ENCODE measurements around the gene COL9A1. TPM values are rescaled to one million over a fixed set of nuclear protein-coding genes. Genes with fewer than 3 reads are reported as not detected.
A peak's percentile ranks its signal among the peaks of the same experiment; 100 is the strongest.

COL9A1 gene
- total RNA-seq, 1 experiment from 2014 or later: not detected

DNA sequence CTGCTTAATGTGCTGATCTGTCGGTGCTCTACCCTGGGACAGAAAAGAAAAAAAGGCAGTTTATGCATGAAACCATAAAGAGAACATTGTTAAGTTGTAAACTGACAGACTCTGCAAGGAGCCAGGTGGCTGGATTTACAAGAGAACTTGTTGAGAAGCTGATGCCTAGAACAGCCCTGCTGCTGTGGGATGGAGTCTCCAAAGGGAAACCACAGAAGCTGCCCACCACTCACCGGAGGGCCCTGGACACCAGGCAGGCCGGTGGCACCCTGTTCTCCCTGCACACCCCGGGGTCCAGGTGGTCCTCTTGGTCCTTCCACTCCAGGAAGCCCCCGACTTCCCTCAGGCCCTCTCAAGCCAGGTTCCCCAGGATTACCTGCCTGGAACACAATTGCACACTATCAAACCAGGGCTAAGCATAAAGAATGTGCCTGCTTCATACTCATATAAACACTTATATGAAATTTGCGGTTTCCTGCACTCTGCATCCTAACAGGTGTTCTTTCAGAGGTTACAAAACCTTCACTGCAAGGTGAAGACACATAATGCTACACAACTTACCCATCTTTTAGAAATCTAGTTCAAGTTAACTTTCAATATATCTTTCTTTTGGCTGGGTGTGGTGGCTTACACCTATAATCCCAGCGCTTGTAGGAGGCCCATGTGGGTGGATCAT, 68.2 kb downstream of the COL9A1 start:
- DNase-seq (ENCODE audit: low read depth): no peak

DNA sequence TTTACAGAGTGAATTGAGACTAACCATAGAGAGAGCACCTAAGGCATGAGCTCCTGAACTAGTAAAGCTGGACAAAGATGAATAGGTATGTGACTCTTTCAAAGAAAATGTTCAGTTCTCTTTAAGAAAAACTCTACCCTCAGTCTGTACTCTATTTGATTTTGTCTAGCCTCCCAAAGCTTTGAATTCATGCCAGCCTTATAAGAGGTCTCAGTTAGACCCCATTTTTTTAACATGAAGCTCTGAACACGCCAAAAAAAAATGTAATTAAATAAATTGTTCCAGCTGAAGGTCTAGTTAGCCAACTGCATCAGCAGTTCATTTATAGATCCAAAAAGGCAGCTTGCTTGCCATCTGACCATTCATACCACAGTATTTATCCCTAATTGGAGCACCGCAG, 71.6 kb downstream of the COL9A1 start:
- no peak for DNase-seq (ENCODE audit: low read depth)

DNA sequence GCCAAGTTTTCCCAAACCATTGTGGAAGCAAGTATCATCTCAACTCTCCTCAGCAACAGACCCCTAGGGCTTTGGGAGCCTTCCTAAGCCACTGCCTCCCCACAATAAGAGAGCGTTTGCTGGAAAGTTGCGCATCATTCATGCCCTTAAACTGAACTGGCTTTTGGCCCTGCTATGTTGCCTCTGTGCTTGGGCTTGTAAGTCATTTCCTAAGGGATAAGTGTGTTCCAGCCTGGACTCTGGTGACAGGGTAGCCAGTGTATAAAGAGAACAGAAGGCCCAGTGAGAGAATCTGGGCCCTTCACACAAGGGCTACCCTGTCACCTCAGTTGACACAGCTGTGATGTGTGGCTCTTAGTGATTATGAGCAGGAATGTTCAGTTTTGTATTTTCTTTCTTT, 77.8 kb downstream of the COL9A1 start:
- DNase-seq (ENCODE audit: low read depth): no peak

DNA sequence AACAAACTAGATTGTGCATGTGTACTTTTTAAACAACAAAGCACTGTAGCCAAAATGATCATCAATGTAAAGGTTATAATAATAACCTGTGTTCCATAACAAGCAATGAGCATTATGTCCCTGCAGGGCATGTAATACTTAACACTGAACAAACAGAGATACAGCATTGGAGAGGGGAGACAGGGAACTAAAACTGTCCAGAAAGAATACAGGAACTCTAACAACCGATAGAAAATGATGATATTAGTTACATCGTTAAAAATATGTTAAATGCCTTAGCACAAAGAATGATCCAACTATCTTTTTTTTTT, 80.5 kb downstream of the COL9A1 start:
- no peak for DNase-seq (ENCODE audit: low read depth)

DNA sequence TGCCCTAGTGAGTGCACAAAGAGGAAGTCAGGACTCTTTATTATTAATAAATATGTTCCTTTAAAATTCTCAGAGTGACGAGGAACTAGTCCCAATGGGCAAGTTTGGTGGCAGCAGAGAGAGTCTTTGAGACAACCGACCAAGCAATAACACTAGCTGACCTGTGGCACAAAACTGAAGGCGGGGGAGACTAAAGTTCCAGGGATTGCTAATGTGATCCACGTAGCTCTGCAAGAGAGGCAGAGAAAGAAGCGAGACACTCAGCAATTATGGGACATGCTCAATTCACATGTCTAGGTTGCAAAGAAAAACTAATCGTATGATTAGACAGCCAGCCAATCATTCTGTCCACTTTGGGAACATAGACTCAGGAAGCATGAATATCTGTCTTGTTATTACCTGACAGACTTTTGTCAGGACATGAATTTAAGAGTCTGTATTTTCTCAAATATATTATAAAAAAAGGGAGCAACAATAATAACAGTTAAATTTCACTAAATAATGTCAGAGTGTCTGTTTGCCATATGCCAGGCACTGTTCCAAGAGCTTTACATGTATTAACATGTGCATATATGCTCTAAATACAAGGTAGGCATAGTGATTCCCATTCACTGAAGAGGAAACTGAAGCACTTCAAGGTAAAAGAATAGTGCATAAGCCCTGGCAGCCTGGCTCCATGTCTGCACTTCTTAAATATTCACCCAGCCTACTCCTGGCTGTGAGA, 81.0 kb downstream of the COL9A1 start:
- DNase-seq (ENCODE audit: low read depth): no peak

DNA sequence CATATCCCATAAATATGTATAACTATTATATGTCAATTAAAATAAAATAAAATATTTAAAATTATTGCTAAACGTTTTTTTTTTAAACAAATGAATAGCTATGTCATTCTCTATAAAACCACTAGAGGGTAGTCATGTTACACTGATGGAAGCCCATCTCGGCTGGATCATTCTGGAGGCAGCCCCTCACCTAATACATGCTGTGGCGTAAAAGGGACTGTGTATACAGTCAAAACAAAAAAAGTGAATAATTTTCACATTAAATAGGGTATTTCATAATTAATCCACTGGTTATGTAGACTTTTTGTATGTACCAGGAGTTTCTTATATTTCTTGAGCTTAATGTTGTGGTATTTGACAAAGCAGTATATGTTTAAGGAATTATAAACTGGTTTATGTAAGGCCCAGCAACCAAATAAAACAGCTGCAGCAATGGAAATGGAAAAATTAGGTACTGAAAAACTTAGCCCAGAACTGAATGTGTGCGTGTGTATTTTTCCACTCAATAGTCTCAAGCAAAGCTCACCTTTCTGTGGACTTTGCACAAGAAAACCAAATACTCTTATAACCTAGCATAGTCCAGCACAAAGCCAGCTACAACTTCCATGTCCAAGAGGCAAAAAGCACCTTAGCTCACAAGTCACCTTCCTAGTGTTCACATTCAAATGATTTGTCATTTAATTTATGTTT, 81.7 kb downstream of the COL9A1 start:
- peak; percentile 27 for DNase-seq (ENCODE audit: low read depth)

DNA sequence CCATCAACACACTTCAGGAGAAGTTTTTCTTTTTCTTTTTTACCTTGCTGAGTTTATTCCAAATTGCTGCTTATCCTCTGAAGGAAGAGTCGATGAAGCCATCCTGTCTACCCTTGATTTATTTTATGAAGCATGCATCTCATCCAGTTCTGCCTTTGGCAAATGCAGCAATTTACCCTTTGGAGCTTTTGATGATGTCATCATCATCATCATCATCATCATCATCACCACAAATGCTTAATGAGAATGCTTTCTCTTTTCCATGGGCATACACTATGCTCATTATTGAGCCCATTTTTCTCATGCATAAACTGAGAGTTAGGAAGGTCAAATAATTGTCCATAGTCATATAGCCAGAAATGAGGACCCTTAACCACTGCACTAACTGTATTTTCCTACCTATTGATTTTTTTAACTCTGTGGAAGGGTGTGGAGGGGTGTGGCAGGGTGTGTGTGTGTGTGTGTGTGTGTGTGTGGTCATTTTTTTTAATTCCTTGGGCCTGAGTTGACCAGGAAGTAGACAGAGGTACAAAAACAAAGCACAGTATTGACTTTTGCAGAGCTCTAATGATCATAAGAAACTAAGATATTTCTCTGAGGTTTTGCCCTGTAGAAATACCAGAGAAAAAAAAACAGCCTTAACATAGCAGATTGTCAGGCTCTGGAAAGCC, 82.8 kb downstream of the COL9A1 start:
- DNase-seq (ENCODE audit: low read depth): no peak

DNA sequence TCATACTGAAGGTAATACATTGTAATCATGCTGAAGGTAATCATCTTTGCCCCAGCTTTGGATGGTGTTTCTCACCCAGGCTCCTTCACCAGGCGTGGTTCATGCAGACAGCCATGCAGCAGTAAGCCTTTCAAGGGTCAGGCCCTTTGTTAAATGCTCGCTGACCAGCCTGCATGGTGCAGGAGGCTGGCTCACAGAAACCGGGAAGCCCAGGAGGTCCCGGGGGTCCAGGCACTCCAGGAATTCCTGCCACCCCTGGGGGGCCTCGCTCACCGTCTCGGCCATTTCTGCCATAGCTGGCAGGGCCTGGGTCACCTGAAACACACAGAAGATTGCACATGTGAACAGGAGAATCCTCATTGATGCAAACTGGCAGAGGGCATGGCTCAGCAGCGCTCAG, 86.1 kb downstream of the COL9A1 start:
- DNase-seq (ENCODE audit: low read depth): no peak

DNA sequence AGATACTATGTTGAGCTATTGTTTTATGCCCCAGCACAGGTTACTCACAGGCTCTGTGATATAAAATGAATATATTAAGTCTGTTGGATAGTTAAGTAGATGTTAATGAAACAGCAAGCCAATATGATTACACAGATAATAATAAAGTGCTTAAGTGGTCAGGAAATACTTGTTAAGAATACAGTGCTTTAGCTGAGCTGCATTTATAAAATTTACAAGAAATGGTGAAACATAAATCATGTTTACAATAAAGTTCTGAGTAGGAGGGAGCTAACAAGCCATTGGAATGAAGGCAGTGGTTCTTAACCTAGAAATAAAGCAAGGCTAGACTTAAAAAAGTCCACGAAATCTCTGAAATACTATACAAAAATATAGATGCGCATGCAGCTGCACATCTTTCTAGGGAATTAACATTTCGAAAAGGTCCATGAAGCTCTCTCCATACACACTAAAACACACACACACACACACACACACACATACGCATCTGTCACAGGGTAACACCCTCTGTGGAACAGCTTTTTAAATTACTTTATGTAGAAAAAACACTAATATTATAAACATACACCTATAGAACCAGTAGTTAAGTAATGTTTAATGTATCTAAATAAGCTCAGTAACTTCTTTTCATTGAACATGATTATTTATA, 87.3 kb downstream of the COL9A1 start:
- no peak for DNase-seq (ENCODE audit: low read depth)

DNA sequence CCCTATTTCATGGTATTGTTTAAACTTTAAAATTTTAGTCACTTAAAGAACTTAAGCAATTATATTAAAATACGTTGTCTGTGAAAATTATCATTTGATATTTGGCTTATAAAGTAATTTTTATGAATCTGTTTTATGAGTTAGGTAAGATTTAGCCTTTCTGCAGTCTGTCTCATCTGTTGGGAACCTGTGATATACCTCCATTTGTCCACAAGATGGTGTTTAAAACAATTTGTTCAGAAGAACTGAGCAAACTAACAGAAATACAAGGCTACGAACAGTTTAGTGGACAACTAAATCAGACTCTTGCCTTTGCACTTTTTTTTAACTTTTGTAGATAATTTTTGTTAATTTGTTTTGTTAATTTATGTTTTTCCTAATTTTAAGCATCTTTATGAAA, 92.4 kb downstream of the COL9A1 start:
- DNase-seq (ENCODE audit: low read depth): peak; percentile 16

DNA sequence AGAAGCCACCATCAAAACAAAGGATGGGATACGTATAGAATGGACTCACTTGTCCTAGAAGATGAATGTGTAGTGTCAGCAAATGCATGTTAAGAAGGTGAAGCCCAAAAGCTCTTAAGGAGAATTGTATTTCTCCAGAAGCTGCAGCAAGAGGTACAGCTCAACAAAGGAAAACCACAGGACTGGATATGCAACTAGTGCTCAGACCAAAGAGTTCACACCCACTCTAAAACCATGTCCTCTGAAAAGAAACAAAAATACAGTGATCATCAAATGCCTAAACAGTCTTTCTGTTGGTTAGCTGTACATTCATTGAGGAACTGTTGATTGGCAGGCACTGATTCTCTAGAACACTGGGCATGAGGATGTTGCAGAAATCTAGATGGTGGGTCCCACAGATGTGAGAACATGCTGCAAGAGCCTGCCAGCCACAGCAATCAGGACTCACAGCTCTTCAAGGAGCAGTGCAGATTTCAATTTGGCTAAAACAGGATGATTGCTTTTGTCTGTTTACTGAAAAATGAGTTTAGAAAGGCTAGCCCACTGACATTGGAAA, 94.6 kb downstream of the COL9A1 start:
- DNase-seq (ENCODE audit: low read depth): no peak

DNA sequence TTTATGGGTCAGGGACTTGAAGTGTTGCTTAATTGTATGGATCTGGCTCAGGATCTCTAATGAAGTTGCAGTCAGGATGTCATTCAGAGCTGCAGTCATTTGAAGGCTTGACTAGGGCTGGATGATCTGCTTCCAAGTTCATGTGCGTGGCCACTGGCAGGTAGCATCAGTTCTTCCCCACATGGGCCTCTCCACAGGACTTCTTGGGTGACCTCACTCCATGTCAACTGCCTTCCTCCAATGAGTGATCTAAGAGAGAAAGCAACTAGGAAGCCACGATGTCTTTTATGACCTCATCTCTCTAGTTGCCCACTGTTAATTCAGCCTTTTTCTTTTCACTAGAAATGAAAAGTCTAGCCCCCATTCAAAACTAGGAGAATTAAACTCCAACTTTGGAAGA, 104.1 kb downstream of the COL9A1 start:
- DNase-seq (ENCODE audit: low read depth): no peak

DNA sequence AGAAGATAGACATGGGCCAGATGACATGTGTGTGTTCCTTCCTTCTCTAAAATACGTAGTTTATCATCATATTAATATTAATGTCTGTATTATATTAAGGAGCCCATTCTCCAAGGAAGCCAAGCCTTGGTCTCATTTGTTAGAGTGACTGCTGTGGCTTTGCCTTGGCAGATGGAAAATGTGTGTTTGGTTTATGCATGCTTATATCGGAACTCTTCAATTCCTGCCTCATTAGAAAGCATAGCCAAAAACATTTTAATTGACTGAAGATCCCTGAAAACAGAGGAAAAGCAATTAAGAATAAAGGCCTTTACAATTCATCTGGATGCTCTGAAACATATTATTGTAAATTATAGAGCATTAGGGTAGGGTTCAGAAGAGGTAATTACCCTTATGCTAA, 106.4 kb downstream of the COL9A1 start:
- no peak for DNase-seq (ENCODE audit: low read depth)

DNA sequence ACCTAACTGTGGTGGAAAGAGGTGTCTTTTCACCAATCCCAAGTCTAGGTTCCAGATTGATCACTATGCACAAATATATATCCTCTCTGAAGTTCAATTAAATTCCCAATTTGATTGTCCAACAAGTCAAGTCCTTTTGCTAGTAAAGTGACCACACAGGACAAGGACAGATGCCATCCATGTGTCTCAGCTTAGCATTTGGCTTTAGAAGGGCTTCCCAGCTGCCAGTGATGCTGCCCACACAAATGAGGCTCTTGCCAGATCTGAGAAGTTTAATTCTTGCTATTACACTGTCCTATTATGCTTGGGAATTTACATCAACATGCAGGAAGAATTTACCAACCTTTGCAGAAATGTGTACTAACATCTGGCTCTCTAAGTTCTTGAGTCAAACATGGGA, 108.5 kb downstream of the COL9A1 start:
- no peak for DNase-seq (ENCODE audit: low read depth)

DNA sequence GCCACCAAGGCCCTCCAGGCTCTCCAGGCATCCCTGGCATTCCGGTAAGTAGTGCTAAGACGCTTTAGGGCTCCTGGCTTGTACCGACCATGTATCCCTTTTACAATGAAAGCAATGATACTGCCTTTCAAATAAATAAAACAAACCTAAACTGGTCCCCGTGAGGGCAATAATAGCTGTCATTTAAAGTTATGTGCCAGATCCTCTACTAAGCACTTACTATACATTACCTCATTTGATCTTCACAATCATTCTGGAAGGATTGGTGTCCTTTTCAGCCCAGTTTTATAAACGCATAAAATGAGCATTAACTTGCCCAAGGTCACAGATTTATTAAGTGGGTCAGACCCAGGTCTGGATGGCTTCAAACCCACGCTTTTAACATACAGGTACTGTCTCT, 114.7 kb downstream of the COL9A1 start:
- no peak for DNase-seq (ENCODE audit: low read depth)

DNA sequence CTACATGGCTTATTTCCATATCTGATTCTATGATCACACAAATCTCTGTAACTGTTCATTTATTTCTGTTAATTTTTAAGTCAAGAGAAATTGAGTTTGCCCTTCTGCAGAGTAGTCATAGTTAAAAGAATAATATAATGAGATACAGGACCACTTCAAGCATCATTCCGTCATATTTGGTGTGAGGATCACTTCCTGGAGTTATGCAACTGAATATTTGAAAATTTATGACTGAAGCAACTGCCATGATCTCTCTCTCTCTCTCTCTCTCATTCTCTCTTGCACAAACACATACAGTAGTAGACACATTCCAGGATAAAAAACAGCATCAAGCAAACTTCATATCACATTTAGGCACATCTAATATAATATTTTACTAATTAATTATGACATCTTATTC, 116.4 kb downstream of the COL9A1 start:
- DNase-seq (ENCODE audit: low read depth): no peak

DNA sequence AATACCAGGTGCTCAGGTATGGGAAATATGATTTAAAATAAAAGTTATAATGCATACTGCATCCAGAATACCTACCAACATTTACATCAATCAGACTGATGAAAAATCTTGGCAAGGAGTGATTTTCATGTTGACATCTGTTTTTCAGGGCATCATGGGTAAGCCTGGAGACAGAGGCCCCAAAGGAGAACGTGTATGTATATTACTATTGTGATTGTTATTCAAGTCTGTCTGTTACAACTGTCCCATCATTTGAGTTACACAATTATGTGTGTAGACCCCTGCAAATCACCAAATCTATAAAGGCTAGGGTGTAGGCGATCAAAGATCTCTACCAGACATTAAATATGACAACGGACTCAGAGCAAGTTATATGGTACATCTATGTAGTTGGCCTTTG, 118.2 kb downstream of the COL9A1 start:
- DNase-seq (ENCODE audit: low read depth): no peak

DNA sequence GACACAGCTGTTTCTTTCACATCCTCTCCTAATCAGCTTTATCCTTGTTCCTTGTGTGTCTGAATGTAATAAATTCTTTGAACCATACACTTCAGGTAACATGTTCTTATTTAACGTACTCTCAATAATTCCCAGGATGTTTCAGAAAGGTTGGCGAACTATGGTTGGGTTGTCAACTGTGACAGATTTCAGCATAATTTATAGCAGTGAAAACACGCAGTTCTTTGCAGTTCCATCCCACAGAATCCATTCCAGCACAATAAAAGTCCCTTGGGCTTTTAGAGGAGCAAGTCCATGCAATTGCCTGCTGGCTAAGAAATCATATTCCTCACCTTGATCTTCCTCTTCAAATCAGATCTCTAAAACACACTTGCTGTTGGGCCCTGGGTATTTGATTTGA, 119.3 kb downstream of the COL9A1 start:
- no peak for DNase-seq (ENCODE audit: low read depth)

DNA sequence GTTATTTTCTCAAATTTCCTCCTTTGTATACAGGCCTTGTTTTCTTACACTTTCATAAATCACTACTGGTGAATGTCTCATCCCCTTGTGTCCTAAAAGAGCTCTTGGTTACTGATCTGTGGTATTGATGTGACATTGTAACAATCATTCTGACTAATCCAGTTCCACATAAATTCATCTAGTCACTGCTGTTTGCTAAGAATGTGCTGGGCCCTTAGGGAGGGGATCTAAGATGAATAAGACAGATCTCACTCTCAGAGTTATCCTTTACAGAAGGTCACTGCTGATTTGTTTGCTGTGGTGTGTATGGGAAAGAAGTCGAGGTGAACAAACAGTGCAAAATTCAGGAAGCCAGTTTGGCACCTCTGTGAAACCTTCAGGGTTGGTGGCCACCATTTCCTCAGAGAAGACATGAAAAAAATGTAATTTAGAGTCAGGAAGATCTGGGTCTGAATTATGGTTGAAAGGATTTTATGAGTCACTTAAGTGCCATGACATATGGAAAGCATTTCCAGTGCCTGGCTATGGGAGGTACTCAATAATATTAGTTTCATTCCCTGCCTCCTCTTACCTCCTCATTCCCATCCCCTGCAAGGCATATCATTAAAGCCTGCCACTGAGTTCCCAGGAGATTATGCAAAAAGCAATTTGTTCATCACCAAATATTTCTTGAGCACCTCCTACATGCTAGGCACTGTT, 121.8 kb downstream of the COL9A1 start:
- no peak for DNase-seq (ENCODE audit: low read depth)

DNA sequence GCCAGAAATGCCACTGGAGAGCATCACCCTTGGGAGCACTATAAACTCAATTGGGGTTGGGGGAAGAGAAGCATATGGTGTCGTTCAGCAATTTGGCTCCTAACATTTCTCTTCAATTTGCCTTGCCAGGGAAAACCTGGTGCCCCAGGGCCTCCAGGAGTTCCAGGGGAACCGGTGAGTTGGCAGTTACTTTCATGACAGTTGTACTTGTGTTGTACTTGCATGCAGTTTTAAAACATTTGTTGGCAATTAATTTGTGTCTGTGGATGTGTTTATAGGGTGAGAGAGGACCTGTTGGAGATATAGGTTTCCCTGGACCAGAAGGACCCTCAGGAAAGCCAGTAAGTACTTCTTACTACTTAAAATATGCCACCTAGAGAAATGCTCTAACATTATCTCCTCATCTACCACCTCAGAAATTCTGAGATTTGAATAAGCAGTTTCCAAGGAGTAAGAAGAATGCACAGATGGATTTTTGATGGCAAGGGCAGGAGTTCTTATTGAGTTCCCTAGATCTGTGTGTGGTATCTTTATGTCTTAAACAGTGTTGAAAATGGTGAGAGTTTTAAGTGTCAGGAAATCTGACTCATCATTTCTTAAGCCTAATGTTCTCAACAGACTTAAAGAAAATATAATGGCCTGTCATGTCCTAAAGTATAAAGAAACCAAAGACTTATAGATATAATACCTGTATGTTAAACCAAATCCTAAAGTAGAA, 122.5 kb downstream of the COL9A1 start:
- no peak for DNase-seq (ENCODE audit: low read depth)
